Epithelial cell of esophagus (primary cell): ENCODE results near the gene WSCD2.

Source experiments
- DNase-seq: peaks from one replicate; pipeline ENCODE4 v3.0.0; 2010; ENCODE audit warnings: low read depth
- H3K4me3 ChIP-seq: 2 replicates; pipeline ENCODE4 v1.5.1; 2011; ENCODE audit warnings: mild to moderate bottlenecking, low read length, control low read depth
- TF ChIP-seq, protein P1 (sequence below): IDR thresholded peaks from 2 replicates; pipeline ENCODE4 v1.5.1; 2011; ENCODE audit warnings: low read depth, mild to moderate bottlenecking, low read length, control low read depth, inconsistent platforms; ENCODE audit not compliant: insufficient read depth; ENCODE audit errors: missing control alignments

The WSCD2 gene

DNA sequence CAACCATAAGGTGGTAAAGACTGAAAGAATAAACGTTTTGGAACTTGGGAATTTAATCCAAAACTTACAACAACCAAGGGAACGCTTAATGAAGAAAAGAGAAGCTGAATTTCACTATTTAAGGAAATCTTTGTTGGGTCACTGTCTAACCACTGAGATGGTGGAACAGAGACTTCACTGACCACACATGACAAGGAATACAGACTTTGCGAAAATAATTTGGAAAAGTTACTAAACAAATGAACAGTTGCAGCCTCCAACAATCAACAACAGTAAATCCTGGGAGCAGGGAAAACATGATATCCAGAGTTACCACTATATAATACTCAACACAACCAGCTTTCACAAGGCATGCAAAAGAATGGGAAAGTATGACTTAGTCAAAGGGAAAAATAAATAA is 131.0 kb downstream of the WSCD2 start:
- TF ChIP-seq, protein P1, sequence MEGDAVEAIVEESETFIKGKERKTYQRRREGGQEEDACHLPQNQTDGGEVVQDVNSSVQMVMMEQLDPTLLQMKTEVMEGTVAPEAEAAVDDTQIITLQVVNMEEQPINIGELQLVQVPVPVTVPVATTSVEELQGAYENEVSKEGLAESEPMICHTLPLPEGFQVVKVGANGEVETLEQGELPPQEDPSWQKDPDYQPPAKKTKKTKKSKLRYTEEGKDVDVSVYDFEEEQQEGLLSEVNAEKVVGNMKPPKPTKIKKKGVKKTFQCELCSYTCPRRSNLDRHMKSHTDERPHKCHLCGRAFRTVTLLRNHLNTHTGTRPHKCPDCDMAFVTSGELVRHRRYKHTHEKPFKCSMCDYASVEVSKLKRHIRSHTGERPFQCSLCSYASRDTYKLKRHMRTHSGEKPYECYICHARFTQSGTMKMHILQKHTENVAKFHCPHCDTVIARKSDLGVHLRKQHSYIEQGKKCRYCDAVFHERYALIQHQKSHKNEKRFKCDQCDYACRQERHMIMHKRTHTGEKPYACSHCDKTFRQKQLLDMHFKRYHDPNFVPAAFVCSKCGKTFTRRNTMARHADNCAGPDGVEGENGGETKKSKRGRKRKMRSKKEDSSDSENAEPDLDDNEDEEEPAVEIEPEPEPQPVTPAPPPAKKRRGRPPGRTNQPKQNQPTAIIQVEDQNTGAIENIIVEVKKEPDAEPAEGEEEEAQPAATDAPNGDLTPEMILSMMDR: no peak
- no peak for DNase-seq
- H3K4me3 ChIP-seq: no peak overlapping the region

- TF ChIP-seq, protein P1: no peak
- no peak overlapping the region for H3K4me3 ChIP-seq
- no peak for DNase-seq
Observed at GRCh38 chr12:108260969-108261368, 131.9 kb downstream of the WSCD2 start.

DNA sequence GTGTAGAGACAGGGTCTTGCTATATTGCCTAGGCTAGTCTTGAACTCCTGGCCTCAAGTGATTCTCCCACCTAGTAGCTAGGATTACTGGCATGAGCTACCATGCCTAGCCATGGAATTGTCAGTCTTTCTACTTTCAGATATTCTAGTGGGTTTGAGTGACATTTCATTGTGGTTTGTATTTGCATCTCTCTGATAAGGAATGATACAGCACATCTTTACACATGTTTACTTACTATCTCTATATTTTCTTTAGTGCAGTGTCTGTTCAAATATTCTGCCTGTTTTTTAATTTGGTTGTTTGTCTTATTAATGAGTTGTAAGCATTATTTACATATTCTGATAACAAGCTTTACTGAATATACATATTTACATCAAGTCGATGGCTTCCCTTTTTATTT is 136.4 kb downstream of the WSCD2 start:
- TF ChIP-seq, protein P1: no peak
- H3K4me3 ChIP-seq: no peak overlapping the region
- DNase-seq: no peak

DNA sequence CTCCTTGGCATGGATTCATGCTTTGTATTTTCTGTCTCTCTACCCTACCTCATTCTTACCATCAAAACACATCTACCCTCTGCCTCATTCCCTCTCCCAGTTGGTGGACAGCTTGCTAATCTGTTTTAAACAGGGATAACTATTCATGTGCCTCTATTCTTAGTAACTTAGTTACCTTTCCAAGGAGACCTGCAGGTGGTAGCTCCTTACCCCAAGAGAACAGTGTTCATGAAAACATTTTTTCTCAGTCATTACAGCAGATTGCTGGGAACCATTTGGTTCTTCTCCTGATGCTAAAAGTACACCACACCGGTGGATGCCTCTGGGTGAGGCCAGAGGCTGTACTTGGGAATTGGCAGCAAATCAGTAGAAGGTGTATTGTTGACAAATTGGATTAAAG is 137.0 kb downstream of the WSCD2 start:
- DNase-seq: no peak
- TF ChIP-seq, protein P1: no peak
- H3K4me3 ChIP-seq: no peak overlapping the region

- TF ChIP-seq, protein P1: no peak
- DNase-seq: no peak
- H3K4me3 ChIP-seq: no peak overlapping the region
Observed at GRCh38 chr12:108267450-108267849, 138.4 kb downstream of the WSCD2 start.

DNA sequence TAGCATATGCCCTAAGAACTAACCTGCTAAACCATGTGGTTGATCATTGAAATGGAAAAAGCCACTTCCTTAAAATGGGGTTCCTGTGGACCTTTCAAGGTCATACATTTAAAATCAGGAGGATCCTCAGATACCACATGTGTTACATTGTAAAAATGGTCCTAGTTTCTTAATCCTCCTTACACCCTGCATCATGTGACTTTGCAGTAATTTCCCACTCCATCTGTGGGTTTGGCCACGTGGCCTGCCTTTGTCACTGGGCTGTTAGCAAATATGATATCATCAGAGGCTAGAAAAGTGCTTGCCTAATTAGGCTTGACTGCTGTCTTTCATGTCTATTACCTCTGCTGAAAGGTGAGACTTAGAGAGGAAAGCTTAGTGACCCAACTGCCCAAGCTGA is 139.3 kb downstream of the WSCD2 start:
- TF ChIP-seq, protein P1: no peak
- H3K4me3 ChIP-seq: no peak overlapping the region
- no peak for DNase-seq

GRCh38 chr12:108269224-108269623 is 140.1 kb downstream of the WSCD2 start:
- TF ChIP-seq, protein P1: no peak
- DNase-seq: no peak
- no peak overlapping the region for H3K4me3 ChIP-seq
